Embryonic facial prominence (tissue), 1 donor: ENCODE measurements around the gene IGLON5.

Source experiments
- DNase-seq: peaks from one replicate; pipeline ENCODE4 v3.0.0-alpha.2; 2016; ENCODE audit errors: extremely low spot score

IGLON5 gene

DNA sequence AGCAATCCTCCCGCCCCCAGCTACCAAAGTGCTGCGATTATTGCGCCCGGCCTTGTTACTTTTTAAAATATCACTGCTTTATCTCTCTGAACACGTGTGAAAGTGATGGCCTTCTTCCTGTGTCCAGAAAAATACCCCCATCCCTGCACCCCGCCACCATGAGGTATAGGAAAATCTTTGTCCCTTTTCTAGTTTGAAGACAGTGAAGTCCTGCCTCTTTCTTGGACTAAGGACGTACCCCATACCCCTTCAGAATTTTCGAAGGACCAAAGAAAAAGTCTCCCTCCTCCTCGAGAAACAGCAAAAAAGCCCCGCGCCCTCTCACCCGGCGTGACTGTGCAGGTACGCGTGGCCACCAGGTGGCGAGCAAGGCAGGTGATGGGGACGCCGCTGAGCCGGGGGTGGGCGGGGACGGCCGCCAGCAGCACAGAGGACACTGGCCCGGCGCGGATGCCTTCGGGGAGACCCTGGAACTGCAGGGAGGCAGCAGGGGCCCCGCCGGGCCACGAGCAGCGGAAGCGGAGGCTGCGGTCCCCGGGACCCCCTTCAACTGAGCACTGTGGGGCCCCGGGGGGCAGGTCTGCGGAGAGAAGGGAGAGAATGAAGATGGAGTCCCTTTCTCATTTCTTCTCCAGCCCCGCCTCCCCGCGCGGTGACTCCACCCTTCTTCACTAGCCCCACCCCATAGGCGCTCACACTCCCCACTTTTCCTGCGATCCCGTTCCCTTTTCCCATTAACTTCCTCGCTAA lies 27.3 kb downstream of the IGLON5 start:
- DNase-seq = peak; percentile 64

- DNase-seq = peak; percentile 29
Observed at GRCh38 chr19:51339313-51339686, 27.9 kb downstream of the IGLON5 start.

GRCh38 chr19:51339687-51340656 lies 28.5 kb downstream of the IGLON5 start:
- peak; percentile 86 for DNase-seq

GRCh38 chr19:51341066-51341465 lies 29.6 kb downstream of the IGLON5 start:
- no peak for DNase-seq

DNA sequence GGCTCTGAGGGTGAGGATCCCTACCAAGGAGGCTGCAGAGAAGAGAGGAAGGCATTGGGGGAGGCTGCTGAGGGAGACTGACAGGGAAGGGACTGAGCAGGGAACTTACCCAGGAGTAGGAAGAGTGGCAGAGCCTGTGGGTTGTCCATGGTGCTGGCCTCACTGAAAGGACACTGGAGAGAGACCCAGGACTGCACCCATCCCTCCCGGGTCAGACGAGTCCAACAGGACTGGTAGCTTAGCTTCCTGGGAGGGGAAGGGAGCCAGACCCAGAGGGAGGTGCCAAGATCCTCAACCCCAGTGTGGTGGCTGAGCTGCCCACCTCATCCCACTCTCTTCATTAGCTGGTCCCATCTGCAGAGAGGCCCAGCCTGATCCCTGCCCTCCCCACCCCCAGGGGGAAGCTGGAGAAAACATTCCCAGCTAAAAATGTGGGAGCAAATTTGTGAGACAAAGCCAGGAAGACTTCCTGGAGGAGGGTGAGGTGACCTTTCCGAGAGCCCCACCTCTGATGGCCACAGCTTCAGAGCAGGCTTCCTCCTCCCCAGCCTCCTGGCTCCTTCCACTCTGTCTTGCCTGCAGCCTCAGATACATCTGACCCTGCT lies 30.6 kb downstream of the IGLON5 start, which contains the start of gene VSIG10L:
Gene VSIG10L (minus strand): TSS at position 164 of the 605 bp plus-strand sequence. CDS start 15 bp downstream, at position 149.
- no peak for DNase-seq

- no peak for DNase-seq
Observed at GRCh38 chr19:51342631-51343569, 31.5 kb downstream of the IGLON5 start.

- DNase-seq = no peak
Observed at GRCh38 chr19:51345076-51345620, 33.7 kb downstream of the IGLON5 start.

DNA sequence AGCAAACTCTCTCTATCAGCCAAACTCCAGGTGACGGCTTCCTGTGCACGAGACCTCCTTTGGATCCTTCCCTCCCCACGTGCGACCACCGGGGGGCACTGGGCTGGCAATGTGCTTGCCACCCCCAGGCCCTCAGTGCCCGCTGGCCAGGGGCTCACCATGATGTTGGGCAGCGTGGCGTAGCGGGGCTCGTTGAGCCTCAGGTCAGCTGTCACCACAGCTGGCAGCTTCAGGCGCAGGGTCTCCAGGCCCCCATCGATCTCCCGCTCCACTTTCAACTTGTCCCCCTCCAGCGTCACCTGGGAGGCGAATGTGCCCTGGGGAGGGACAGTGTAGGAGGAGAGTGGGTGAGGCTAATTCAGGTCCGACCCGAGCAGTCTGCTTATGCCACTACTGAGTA lies 35.3 kb downstream of the IGLON5 start:
- DNase-seq = no peak

- no peak for DNase-seq
Observed at GRCh38 chr19:51347209-51347928, 35.9 kb downstream of the IGLON5 start.

- no peak for DNase-seq
Observed at GRCh38 chr19:51351266-51351990, 40.0 kb downstream of the IGLON5 start.

DNA sequence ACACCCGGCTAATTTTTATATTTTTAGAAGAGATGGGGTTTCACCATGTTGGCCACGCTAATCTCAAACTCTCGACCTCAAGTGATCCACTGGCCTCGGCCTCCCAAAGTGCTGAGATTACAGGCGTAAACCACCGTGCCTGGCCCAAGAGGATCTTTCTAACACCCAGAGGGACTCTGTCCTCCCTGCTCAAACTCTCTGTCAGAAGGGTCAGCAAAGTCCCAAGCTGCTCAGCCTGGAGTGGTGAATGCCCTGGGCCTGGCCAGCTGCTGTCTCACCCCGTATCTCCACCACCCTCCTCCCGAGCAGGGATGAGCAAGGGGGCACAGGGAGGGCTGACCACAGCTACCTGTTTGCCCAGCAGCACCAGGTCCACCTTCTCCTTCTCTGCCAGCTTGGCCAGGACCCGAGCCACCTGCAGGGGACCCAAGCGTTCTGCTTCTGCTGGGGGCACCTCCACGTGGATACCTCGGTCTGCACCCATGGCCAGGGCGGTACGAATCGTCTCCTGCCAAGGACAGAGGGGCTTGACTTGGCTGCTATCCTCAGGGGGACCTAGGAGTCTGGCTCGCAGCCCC lies 41.4 kb downstream of the IGLON5 start:
- no peak for DNase-seq

GRCh38 chr19:51354103-51354741 lies 42.8 kb downstream of the IGLON5 start:
- DNase-seq = no peak

DNA sequence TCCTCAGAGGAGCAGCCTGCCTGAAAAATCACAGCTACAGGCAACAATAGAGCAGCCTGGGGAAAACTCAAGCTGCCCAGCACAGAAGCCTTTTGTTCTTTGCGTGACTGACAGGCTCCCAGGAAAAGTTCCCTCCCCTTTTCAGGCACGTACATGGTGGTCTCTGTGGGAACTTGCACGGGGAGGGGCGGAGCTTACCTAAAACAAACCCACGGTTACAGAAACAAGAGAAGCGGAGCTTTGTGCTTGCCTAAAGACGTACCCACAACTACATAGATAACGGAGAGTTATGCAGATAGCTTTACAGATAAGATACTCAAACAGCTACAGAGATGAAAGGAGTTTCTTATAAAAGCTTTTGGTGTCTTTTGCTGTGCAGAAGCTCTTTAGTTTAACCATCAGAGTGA lies 43.3 kb downstream of the IGLON5 start:
- DNase-seq = peak; percentile 22

DNA sequence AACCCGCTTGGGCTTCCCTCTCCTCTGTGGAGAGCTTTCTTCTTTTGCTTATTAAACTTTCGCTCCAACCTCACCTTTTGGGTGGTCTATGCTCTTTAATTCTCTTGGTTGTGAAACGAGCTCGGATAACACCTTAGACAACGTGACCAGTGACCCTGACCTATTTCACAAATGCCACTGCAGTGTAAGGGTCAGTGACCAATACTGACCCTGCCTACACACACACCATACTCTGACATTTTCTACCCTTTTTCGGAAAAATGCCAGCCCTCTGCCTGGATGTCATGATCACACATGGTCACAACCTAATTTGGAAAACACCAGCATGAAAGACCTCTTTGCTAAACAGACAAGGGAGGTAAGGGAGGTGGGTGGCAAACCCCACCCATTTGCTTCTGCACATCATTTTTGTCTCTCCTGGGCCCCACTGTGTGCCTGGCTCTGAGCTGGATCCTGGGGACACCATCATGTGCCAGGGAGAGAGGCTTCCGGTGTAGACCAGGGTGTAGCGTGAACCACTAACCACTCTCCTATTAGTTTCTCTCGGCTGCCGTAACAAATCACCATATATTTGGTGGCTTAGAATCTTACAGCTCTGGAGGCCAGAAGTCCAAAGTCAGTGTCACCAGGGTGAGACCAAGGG lies 44.8 kb downstream of the IGLON5 start:
- no peak for DNase-seq

- DNase-seq = no peak
Observed at GRCh38 chr19:51357952-51358351, 46.5 kb downstream of the IGLON5 start.

- DNase-seq = no peak
Observed at GRCh38 chr19:51359294-51359693, 47.9 kb downstream of the IGLON5 start.

- no peak for DNase-seq
Observed at GRCh38 chr19:51361239-51361638, 49.8 kb downstream of the IGLON5 start.
